NCI-H2227 (cell line): ENCODE measurements around the gene MAIP1.

Source experiments
- DNase-seq: peaks from one replicate; lab custom pipeline; 2025; ENCODE audit not compliant: unreplicated experiment; lab: John Stamatoyannopoulos, UW

The MAIP1 gene

DNA sequence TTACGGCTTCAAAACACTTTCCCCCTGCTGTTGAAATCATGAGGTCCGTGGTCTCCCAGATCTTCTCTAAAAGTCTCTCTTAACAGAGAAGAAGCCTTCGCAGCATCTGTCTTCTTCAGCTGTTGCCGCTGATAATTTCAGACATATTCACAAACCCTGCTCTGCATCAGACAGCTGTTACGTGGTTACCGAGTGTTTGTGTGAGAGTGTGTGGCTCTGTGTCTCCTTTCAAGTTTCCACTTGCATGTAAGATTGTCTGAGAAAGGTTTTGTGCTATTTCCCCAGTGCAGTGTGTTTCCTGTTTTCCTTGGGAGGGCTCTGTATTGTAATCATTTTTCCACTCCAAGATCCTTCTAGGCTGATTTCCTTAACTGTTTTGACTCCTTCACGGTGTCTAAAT lies 32.8 kb downstream of the MAIP1 start:
- DNase-seq: no peak

DNA sequence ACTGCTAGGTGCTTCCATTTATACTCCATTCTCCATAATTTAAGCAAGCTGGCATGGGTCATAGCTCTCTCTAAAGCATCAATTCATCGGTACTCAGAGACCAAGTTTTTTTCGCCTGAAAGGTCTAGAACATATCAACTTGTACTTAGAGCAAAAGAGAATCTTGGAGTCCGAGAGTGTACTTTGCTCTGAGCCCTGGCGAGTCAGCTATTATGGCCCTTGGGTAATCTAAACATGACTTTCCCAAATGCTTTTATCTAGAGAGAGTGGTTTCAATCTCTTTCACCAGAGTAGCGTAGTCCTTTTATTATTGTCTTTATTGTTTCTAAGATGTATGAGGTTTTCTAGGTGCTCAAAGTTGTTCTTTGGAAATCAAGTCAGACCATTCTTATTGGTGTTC lies 34.4 kb downstream of the MAIP1 start:
- DNase-seq: no peak

- DNase-seq: no peak
These were observed 36.3 kb downstream of the MAIP1 start for GRCh38 chr2:199991691-199992090.

GRCh38 chr2:199992296-199992695 lies 36.9 kb downstream of the MAIP1 start:
- DNase-seq: no peak

DNA sequence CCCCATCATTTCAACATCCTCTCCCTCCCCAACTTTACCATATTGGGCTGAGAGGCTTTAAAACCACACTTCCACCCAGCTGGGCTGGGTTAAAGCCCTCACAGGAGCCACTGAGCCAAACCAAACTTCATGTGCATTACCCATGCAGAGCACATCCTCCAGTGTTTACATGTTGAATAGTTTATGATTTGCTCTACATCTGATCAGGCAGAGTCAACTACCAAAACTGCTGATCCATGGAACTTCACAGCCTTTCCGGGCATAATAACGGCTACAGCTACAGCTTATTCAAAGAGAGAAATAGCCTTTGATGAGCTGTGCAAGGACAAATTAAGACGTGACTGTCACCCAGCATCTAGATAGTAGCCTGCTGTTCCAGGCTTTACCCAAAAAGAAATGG lies 39.0 kb downstream of the MAIP1 start:
- DNase-seq: no peak

- no peak for DNase-seq
These were observed 39.5 kb downstream of the MAIP1 start for GRCh38 chr2:199994896-199995295.

- no peak for DNase-seq
These were observed 41.9 kb downstream of the MAIP1 start for GRCh38 chr2:199997296-199997695.

DNA sequence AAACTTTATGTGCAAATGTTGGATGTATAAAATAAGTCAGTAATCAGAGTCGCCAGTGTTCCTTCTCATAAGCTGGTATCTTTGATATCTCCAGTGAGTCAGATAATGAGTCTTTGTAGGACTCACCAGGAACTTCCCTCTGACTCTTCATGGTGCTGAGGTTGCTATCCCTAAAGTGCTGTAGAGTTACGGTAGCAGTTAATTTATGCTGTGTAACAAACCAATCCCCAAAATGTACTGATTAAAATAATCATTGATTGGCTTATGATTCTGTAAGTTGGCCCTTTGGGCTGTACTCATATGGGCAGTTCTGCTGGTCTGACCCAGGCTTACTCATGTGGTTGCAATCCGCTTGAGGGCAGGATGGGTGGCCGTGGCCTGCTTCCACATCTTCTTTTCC lies 43.8 kb downstream of the MAIP1 start:
- DNase-seq: no peak

GRCh38 chr2:200000444-200001163 lies 45.2 kb downstream of the MAIP1 start:
- no peak for DNase-seq

GRCh38 chr2:200003444-200003843 lies 48.1 kb downstream of the MAIP1 start:
- no peak for DNase-seq

- no peak for DNase-seq
These were observed 50.3 kb downstream of the MAIP1 start for GRCh38 chr2:200005675-200006074.

GRCh38 chr2:200007306-200007705 lies 51.9 kb downstream of the MAIP1 start:
- DNase-seq: no peak

DNA sequence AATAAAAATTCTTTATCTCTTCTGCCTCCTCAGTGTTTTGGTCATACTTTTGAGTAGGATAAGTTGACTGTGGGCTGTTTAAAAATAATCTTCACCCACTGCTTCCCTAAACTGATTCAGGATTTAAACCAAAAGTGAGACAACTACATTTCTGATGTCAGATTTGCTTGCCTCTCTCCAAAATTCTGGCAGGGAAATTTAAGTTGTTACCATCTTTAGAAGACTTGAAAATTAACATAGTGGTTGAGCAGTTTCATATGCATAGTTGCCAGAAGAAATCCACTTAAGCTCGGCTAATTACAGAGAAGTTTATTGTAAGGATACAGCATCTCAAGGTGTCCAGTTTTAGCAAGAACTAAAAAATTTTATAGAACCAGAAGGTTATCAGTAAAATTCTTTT lies 57.0 kb downstream of the MAIP1 start:
- no peak for DNase-seq
